Activated naive CD8-positive, alpha-beta T cell treated with anti-CD3 and anti-CD28 coated beads, Interleukin-2, amount 10 ng/mL, durations not matched to agents 7 days and 5 days (primary cell): ENCODE measurements around the gene PARD3B. TPM values are rescaled to one million over a fixed set of nuclear protein-coding genes. Genes with fewer than 3 reads are reported as not detected.
A peak's percentile ranks its signal among the peaks of the same experiment; 100 is the strongest.

Source experiments
- ATAC-seq: fragments of 150-1000 bp; cut with Tn5 transposase; one replicate; pipeline ENCODE4 v1.10.0; 2021; ENCODE audit warnings: low read depth, moderate library complexity
- POLR2A ChIA-PET: fragments of 350-600 bp; sonication (Branson Sonifier 250); formaldehyde crosslinking; loops from one replicate; lab custom pipeline; 2021; ENCODE audit warnings: antibody characterized with exemption; lab: Charles Lee
- DNase-seq: peaks from one replicate; pipeline ENCODE4 v3.0.0; 2021
- H3K27ac Mint-ChIP-seq: one replicate; pipeline ENCODE4 v1.8.0; 2022; ENCODE audit warnings: mild to moderate bottlenecking, mixed read lengths
- H3K27me3 Mint-ChIP-seq: one replicate; pipeline ENCODE4 v1.8.0; 2022; ENCODE audit warnings: mild to moderate bottlenecking, moderate library complexity, mixed read lengths
- H3K36me3 Mint-ChIP-seq: one replicate; pipeline ENCODE4 v1.8.0; 2021; ENCODE audit warnings: mild to moderate bottlenecking, mixed read lengths
- H3K4me1 Mint-ChIP-seq: one replicate; pipeline ENCODE4 v1.8.0; 2021; ENCODE audit warnings: mixed read lengths
- H3K4me3 Mint-ChIP-seq: one replicate; pipeline ENCODE4 v1.8.0; 2022; ENCODE audit warnings: mild to moderate bottlenecking, moderate library complexity, mixed read lengths
- H3K9me3 Mint-ChIP-seq: one replicate; pipeline ENCODE4 v1.8.0; 2021; ENCODE audit warnings: mixed read lengths
- total RNA-seq, 2 experiments: library from RNA; stranded (reverse); gene quantifications; one replicate each; pipeline ENCODE4 v1.2.3, GENCODE V29; 2021

PARD3B gene
- total RNA-seq, 2 experiments from 2014 or later: 0.55 to 1.0 TPM

GRCh38 chr2:204948822-204949221 is 403.5 kb downstream of the PARD3B start:
- DNase-seq (no peak), ATAC-seq (peak; percentile 65)
- H3K9me3 Mint-ChIP-seq: peaks cover 28% of the 10 kb centered on the region
- H3K36me3 Mint-ChIP-seq: peaks cover 70% of the 10 kb centered on the region
- peak overlapping the region; percentile 55 for H3K4me3 Mint-ChIP-seq
- no peaks in the 10 kb centered on the region for H3K27me3 Mint-ChIP-seq
- H3K4me1 Mint-ChIP-seq: peaks cover 45% of the 10 kb centered on the region
- POLR2A ChIA-PET: interaction anchor here (0.8 to 1.0 kb wide), 2 partner anchors 20 to 67 kb away, joined by 3 to 4 read pairs; no protein-coding TSS in a partner anchor
- H3K27ac Mint-ChIP-seq: peak overlapping the region; percentile 85

GRCh38 chr2:204950695-204951346 is 405.5 kb downstream of the PARD3B start:
- no peaks in the 10 kb centered on the region for H3K27me3 Mint-ChIP-seq
- POLR2A ChIA-PET: no interaction called here
- H3K4me1 Mint-ChIP-seq: peaks cover 41% of the 10 kb centered on the region
- ATAC-seq (no peak), DNase-seq (no peak)
- peaks cover 55% of the 10 kb centered on the region for H3K36me3 Mint-ChIP-seq
- H3K27ac Mint-ChIP-seq: peak overlapping the region; percentile 35
- no peak overlapping the region for H3K4me3 Mint-ChIP-seq
- H3K9me3 Mint-ChIP-seq: peaks cover 19% of the 10 kb centered on the region

DNA sequence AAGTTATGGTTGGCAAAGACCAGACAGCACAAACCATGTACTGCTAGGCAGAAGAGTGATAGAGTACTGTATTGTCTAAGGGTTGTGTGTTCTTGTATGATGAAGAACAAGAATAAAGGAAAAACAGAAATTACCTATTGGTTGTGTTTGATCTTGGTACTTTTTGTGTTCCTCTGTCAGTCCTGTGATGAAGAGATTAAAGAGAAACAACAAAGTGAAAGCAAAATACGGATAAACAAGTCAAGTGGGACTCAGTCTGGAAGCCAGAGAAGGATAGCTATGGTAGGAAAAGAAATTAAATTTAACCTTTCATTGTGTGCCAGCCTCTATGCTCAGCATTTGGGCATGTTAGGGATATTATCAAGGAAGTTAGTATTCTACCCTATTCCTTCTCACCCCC is 413.1 kb downstream of the PARD3B start:
- H3K4me3 Mint-ChIP-seq: peak overlapping the region; percentile 72
- no peaks in the 10 kb centered on the region for H3K27me3 Mint-ChIP-seq
- POLR2A ChIA-PET: no interaction called here
- H3K27ac Mint-ChIP-seq: peak overlapping the region; percentile 58
- peak; percentile 42 for ATAC-seq
- peaks cover 14% of the 10 kb centered on the region for H3K9me3 Mint-ChIP-seq
- peaks cover 35% of the 10 kb centered on the region for H3K36me3 Mint-ChIP-seq
- H3K4me1 Mint-ChIP-seq: peaks cover 20% of the 10 kb centered on the region
- no peak for DNase-seq

DNA sequence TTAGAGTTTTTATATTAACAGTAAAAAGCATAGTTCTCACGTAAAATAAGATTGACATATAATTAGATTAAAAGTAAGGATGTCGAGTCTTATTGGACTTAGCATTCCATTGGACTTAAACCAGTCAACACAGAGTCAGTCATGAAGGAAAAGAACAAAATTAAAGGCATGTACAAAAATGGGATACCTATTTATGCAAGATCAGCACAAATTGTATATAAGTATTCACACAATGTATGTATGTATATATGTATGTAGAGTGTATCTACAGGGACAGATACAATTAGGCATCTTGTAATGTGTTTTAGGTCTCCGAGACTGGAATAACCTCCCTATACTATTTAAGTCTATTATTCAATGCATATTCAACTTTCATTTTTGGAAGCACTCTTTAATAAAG is 419.1 kb downstream of the PARD3B start:
- Mint-ChIP-seq H3K27ac (no peak overlapping the region), H3K36me3 (peaks cover 33% of the 10 kb centered on the region), H3K9me3 (peaks cover 8% of the 10 kb centered on the region), H3K4me3 (no peak overlapping the region), H3K4me1 (peaks cover 29% of the 10 kb centered on the region), H3K27me3 (no peaks in the 10 kb centered on the region)
- no peak for ATAC-seq
- POLR2A ChIA-PET: no interaction called here
- DNase-seq: no peak

- Mint-ChIP-seq H3K9me3 (peaks cover 11% of the 10 kb centered on the region), H3K27ac (no peak overlapping the region), H3K4me1 (peaks cover 38% of the 10 kb centered on the region), H3K36me3 (peaks cover 36% of the 10 kb centered on the region), H3K27me3 (no peaks in the 10 kb centered on the region), H3K4me3 (no peak overlapping the region)
- no peak for ATAC-seq
- no peak for DNase-seq
- POLR2A ChIA-PET: no interaction called here
These were observed 421.0 kb downstream of the PARD3B start for GRCh38 chr2:204966245-204966644.

GRCh38 chr2:204967199-204967960 is 422.1 kb downstream of the PARD3B start:
- Mint-ChIP-seq H3K27ac (peak overlapping the region; percentile 83), H3K9me3 (peaks cover 8% of the 10 kb centered on the region), H3K36me3 (peaks cover 32% of the 10 kb centered on the region)

GRCh38 chr2:204971206-204971907 is 426.1 kb downstream of the PARD3B start:
- Mint-ChIP-seq H3K36me3 (peaks cover 32% of the 10 kb centered on the region), H3K4me3 (peak overlapping the region; percentile 33), H3K27me3 (no peaks in the 10 kb centered on the region), H3K27ac (peak overlapping the region; percentile 54), H3K4me1 (peaks cover 32% of the 10 kb centered on the region), H3K9me3 (peaks cover 8% of the 10 kb centered on the region)
- POLR2A ChIA-PET: interaction anchor here (0.7 to 1.0 kb wide), 3 partner anchors 14 to 109 kb away, joined by 3 to 6 read pairs (median 3); no protein-coding TSS in a partner anchor
- no peak for ATAC-seq
- no peak for DNase-seq

More at GRCh38 chr2:204967199-204967960, 422.1 kb downstream of the PARD3B start:
- peak; percentile 92 for ATAC-seq
- POLR2A ChIA-PET: interaction anchor here (0.9 to 1.4 kb wide), 2 partner anchors 76 to 87 kb away, joined by 3 to 5 read pairs; no protein-coding TSS in a partner anchor
- Mint-ChIP-seq H3K27me3 (no peaks in the 10 kb centered on the region), H3K4me3 (peak overlapping the region; percentile 58), H3K4me1 (peaks cover 37% of the 10 kb centered on the region)
- DNase-seq: peak; percentile 67

DNA sequence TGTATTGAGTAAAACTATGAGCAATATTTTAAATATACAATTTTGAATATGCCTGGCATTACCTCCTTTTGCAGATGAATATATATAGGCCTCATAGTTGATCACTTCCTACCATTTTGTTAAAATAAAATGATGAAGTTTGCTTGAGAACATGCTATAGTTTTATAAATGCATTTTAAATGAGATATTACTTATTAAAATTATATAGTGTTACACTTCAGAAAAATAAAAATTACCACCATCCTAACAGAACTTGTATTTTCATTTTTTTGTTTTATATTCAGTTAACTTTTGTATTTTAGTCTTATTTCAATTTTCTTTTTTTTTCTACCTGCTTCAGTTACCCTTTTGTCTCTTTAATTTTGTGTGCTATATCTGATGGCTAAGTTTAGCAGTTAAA is 426.9 kb downstream of the PARD3B start:
- Mint-ChIP-seq H3K27ac (no peak overlapping the region), H3K4me1 (peaks cover 29% of the 10 kb centered on the region), H3K36me3 (peaks cover 36% of the 10 kb centered on the region), H3K9me3 (peaks cover 12% of the 10 kb centered on the region), H3K27me3 (no peaks in the 10 kb centered on the region), H3K4me3 (no peak overlapping the region)
- POLR2A ChIA-PET: no interaction called here
- DNase-seq: no peak
- ATAC-seq: no peak

GRCh38 chr2:204972606-204973336 is 427.5 kb downstream of the PARD3B start:
- Mint-ChIP-seq H3K27me3 (no peaks in the 10 kb centered on the region), H3K27ac (no peak overlapping the region), H3K4me1 (peaks cover 23% of the 10 kb centered on the region), H3K36me3 (peaks cover 37% of the 10 kb centered on the region), H3K9me3 (peaks cover 12% of the 10 kb centered on the region), H3K4me3 (no peak overlapping the region)
- DNase-seq (no peak), ATAC-seq (no peak)
- POLR2A ChIA-PET: no interaction called here

DNA sequence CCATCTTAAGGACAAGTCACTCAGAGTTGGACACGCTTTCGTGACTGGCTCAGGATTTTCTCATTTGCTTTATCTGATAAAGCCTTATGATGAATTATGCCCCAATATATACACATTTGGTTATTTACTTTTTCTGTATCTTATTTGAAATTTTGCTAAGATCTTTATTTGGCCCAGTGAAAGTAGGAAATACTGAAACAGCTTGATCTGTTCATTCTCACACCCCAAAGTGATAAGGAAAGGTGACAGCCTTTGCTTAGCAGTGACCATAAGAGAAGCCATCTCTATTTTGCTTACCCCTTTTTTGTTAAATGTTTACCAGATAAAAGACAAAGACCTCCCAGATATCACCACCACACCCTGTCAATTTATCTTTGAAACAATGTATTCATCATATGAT is 428.3 kb downstream of the PARD3B start:
- POLR2A ChIA-PET: no interaction called here
- H3K27ac Mint-ChIP-seq: no peak overlapping the region
- H3K4me3 Mint-ChIP-seq: no peak overlapping the region
- H3K36me3 Mint-ChIP-seq: peaks cover 32% of the 10 kb centered on the region
- H3K4me1 Mint-ChIP-seq: peaks cover 16% of the 10 kb centered on the region
- no peak for ATAC-seq
- no peak for DNase-seq
- H3K27me3 Mint-ChIP-seq: no peaks in the 10 kb centered on the region
- peaks cover 12% of the 10 kb centered on the region for H3K9me3 Mint-ChIP-seq

- peaks cover 12% of the 10 kb centered on the region for H3K9me3 Mint-ChIP-seq
- no peak overlapping the region for H3K4me3 Mint-ChIP-seq
- no peak overlapping the region for H3K27ac Mint-ChIP-seq
- DNase-seq: no peak
- peaks cover 34% of the 10 kb centered on the region for H3K36me3 Mint-ChIP-seq
- POLR2A ChIA-PET: no interaction called here
- no peak for ATAC-seq
- H3K4me1 Mint-ChIP-seq: peaks cover 14% of the 10 kb centered on the region
- H3K27me3 Mint-ChIP-seq: no peaks in the 10 kb centered on the region
These were observed 429.2 kb downstream of the PARD3B start for GRCh38 chr2:204974487-204974886.

- POLR2A ChIA-PET: no interaction called here
- H3K9me3 Mint-ChIP-seq: peaks cover 9% of the 10 kb centered on the region
- no peak for DNase-seq
These were observed 432.6 kb downstream of the PARD3B start for GRCh38 chr2:204977914-204978313.

GRCh38 chr2:204982303-204982702 is 437.0 kb downstream of the PARD3B start:
- peaks cover 6% of the 10 kb centered on the region for H3K9me3 Mint-ChIP-seq
- POLR2A ChIA-PET: no interaction called here
- peak overlapping the region; percentile 61 for H3K27ac Mint-ChIP-seq
- no peaks in the 10 kb centered on the region for H3K27me3 Mint-ChIP-seq
- DNase-seq (no peak), ATAC-seq (peak; percentile 22)
- peaks cover 10% of the 10 kb centered on the region for H3K4me1 Mint-ChIP-seq
- H3K4me3 Mint-ChIP-seq: no peak overlapping the region
- peaks cover 20% of the 10 kb centered on the region for H3K36me3 Mint-ChIP-seq

More at GRCh38 chr2:204977914-204978313, 432.6 kb downstream of the PARD3B start:
- peaks cover 26% of the 10 kb centered on the region for H3K36me3 Mint-ChIP-seq
- no peak overlapping the region for H3K4me3 Mint-ChIP-seq
- ATAC-seq: no peak
- peaks cover 10% of the 10 kb centered on the region for H3K4me1 Mint-ChIP-seq
- no peaks in the 10 kb centered on the region for H3K27me3 Mint-ChIP-seq
- no peak overlapping the region for H3K27ac Mint-ChIP-seq
